Measurements from ENCODE around the gene SEMA6A.
"Not testable (repeated sequence)": the region's sequence is repeated elsewhere in the genome, so short reads cannot be mapped to it uniquely, and the experiment has no call there.

Gene SEMA6A

DNA sequence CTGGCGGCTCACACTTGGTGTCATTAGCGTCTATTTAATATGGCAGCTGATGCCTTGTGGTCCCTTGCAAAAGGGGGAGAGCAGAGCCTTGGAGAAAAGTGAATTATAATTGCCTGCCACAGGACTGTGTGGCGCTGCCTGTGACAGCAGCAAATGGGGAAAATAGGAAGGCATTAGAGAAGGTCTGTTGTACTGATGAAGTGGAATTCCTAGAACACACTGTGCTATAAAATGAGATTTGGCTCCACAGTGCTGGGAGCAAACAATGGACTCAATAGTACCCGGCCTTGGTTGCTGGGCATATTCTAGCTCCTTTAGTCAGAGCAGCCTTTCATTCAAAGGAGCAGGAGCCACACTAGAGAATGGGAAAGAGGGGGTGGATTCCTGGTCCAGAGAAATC lies 21.3 kb downstream of the SEMA6A start:
- DNase-seq (ENCODE audit: low read depth in 2 of 2): no peak

DNA sequence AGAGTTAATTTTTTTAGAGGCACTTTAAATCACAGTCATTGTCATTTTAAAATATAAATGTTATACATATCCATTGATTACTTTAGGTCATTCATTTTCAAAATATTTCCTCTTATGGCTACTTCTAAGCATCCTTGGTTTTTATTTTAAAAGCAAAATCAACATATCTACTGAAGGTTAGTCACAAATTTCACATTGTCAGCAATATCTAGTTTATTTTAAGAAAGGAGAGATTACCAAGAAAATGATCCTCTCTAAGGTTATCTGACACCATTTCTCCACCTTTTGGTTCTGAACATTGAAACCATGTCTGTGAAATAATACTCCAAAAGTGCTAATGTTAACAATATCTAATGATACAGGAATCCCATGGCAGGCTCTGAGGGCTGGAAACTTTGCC lies 24.5 kb downstream of the SEMA6A start:
- no peak for DNase-seq (ENCODE audit: low read depth in 2 of 2)

DNA sequence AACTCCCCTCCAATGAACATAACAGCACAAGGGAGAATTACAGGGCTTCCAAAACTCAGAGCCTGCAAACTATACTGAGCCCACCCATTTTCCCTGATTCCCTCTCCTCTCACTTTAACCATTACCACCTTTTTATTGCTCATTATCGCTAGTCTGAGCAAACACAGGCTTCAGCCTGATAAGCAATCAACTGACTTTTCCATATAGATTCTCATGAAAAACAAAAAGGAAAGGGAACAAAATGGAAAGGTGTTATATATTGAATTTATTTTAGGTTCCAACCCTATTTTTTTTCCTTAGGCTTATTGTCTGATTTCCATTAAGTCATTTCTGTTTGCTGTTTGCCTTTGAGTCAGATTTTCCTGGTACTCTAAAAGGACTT lies 27.9 kb downstream of the SEMA6A start:
- no peak for DNase-seq (ENCODE audit: low read depth in 2 of 2)

DNA sequence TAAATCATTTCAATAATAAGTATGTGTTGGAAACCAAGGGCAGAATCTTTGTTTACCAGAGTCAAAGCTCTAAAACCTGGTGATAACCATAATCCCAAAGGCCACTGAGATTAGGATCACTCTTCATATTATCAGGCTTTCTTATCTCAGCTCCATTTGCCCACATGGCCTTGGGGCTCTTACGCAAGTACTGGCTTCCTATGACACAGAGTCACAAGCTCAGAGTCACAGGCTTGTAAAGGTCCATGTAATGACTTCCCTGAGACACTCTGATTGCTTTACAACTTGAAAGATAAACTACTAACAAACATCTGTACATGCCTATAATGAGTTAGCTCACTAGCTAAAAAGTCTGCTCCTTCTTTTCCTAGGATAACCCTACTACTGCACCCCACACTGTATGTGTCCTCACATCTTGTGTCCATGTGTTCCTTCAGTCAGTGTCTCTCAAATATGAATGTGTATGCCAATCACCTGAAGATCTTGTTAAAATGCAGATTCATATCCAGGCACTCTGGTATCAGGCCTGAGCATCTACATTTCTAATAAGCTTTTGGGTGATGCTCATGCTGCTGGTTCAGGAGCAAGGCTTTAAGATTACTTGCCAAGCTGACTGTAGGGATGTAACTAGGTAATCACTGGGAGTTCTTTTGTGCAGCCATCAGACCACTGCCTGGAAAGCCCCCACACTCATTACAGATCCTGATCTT lies 28.4 kb downstream of the SEMA6A start:
- no peak for DNase-seq (ENCODE audit: low read depth in 2 of 2)

DNA sequence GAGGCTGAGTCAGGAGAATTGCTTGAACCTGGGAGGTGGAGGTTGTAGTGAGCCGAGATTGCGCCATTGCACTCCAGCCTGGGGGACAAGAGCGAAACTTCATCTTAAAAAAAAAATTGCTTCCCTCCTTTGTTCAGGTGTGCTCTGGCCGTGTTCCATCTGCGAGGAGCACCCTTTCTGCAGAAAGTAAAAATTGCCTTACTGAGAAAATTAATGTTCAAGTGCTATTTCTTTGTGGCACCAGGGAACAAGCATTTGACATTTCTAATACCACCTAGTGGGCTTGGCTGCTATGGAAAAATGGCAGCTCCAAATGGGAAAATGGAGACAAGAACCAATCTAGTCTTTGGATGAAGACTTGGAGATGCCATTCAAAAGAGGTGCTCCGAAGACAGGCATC lies 29.2 kb downstream of the SEMA6A start:
- DNase-seq (ENCODE audit: low read depth in 2 of 2): not testable (repeated sequence)

DNA sequence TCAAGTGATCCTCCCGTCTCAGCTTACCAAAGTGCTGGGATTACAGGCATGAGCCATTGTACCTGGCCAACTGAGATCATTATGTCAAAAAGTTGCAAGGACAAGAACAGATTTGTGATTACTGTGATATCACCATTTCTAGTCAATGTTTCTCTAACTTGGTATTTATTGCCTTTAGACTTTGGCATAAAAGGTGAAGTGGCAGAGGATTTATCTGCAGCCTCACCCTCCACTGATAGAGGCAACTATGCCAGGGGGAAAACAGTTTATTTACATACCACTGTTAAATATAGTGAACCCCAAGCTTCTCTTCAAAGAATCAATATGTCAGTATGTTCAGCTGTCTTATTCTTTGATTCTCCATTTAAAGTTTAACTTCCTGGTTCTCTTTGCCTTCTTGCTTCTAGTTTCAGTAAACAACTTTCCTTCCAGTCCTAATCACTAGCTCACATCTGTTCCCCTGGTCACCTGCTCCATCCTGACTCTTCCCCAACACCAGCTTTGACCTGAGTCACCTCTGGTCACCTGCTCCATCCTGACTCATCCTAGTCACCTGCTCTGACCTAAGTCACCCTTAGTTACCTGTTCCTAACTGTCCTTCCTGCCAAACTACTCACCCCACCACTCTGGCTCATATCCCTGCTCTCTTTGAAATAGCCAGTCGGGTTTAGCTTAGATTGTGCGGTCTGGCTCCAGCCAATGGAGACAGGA lies 29.9 kb downstream of the SEMA6A start:
- no peak for DNase-seq (ENCODE audit: low read depth in 2 of 2)

DNA sequence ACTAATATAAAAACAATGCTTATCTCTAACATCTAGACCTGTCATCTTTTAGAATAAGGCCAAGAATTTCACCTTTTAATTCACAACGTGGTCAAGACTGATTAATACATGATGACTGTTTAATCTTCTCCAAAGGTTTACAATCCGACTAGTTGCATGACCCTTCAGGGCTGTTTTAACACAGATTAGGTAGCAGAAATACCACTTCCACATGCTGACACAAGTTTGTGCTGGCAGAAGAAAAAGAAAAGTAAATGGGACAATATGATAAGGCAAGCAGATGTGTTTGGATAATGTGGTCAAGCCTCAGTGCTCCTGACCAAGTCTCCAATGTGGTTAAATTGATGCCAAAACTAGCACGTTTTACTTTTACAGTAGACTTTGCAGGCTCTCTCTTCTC lies 31.1 kb downstream of the SEMA6A start:
- DNase-seq (ENCODE audit: low read depth in 2 of 2): no peak

DNA sequence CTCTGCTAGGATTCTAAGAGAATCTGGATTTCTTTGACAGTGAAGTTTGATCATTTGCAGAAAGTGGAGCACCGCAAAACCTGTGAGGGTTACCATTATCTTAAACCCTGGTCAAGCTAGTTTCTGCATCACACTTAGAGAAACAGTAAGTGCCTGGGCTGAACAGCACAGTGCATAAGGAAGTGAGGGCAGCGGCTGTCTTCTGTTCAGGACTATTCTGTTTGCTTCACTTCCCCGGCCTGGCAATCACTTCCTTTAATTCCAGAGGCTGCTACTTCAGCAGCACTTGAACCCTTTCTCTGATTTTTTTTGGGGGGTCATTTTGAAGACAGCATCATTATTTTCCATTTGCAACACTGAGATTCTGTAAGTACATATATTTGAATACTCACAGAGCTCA lies 32.0 kb downstream of the SEMA6A start:
- no peak for DNase-seq (ENCODE audit: low read depth in 2 of 2)

DNA sequence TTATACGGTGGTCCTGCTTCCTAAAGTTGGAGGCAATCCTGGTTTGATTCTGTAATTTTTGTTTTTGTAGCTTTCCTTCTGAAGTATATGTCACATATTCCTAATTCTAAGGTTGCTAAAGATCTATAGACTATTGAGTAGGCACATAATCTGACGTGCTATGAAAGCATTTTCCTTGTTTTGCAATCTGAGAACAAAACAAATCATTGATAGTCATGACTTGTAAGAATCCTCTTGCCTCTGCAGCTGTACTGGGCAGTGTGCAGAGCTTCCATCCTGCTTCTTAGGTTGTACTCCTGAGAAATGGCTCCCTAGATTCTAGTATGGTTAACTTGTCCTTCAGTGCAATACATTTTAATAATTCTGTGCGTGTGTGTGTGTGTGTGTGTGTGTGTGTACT lies 35.4 kb downstream of the SEMA6A start:
- DNase-seq (ENCODE audit: low read depth in 2 of 2): no peak

DNA sequence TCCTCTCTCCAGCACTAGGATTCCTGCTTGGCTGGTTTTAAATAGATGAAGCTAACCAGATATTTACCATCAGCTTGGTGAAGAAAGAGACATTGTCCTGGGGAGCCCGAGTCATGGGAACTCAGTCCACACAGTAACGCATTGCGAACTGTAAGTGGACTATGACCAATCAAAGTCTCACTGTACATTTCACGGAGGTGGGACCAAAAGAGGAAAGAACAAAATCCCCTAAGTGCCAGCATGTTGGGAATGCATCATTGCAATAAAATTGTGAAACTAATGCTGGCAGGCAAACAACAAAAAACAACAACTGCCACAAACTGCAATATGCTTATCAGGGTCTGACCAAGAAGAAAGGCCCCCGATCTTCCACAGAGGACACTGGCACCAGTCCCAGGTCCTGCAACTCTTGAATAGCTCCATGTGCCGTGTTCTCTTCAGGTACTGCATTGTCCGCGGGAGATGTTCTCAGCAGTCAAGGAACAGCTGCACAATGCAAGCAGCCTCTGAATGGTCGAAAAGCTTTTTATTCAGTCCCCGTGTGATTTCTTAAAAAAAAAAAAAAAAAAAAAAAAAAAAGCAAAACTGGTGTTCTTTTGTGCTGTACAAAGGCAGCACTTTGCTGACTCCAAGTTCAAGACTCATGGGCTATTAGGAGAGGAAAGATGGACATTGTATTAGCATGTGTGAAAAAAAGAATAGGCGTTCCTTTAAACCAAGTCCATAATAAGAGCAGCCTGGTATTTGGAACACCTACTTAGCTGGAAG lies 38.1 kb downstream of the SEMA6A start:
- no peak for DNase-seq (ENCODE audit: low read depth in 2 of 2)

DNA sequence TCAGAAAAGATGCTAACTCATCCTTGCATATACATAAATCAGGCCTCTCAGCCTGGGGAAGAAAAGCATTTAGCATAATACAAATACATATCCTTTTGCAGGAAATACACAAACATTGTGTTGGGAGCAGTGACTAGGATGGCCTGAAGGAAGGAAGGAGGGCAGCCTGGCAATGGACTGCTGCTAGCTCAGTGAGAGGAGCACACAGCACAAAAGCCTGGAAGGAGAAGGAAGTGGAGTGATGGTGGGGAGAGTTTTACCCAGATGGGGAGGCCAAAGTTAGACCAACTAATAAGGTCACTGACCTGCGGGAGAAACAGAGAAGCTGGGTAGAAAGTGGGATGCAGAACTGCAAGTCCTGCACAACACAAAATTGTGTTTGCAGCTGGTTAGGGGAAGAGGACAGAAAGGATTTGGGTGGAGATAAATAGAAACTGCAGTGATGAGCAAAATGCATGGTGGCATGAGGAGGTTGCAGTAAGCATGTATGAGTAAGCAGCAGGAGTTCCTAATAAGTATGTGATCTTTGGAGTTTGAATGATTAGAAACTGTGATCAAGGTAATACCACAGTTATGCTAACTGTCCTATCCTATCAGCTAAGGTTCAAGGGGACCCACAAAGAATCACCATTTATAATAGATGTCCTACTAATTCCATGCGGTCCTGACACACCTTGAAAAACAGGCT lies 39.5 kb downstream of the SEMA6A start:
- no peak for DNase-seq (ENCODE audit: low read depth in 2 of 2)

DNA sequence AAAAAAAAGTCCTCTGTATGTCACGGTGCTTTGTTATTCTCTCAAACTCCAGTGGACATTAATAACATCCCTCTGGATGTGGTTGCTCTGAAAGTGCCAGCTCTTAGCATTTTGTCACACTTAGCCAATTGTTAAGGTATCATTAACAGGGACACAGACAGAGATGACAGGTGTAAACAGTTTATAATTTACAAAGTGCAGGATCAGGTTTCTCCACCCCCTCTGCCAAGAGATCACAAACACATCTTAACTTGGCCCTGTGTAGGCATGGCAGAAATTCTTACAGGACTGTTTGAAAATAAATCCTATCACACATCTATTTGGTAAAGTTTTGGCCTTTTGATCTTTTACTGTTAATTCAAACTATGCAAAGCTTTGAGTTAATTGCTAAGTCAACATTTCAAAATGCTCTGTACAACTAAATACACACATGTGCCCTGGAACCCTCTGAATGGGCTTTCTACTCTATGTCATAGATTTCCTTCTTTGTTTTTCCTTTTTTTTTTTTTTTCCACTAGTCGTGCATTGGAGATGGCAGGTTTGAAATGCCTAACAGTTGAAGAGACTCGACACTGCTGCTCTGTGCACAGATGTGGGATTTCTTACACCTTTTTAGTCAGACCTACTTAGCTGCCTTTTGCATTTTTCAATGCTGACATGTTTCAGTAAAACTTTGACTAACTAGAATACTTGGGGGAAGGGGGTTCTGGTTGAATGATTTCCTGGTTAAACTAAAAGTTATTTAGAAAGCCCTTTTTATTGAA lies 41.7 kb downstream of the SEMA6A start:
- DNase-seq (ENCODE audit: low read depth in 2 of 2): no peak

DNA sequence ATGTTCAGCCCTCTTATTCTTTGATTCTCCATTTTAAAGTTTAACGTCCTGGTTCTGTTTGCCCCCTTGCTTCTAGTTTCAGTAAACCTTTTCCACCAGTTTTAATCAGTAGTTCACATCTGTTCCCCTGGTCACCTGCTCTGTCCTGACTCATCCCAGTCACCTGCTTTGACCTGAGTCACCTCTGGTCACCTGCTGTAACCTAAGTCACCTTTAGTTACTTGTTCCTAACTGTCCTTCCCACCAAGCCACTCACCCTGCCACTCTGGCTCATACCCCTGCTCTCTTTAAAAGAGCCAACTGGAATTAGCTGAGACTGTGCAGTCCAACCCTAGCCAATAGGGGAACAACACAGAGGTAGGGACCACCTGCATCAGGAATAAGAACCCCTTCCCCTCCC lies 43.0 kb downstream of the SEMA6A start:
- no peak for DNase-seq (ENCODE audit: low read depth in 2 of 2)

DNA sequence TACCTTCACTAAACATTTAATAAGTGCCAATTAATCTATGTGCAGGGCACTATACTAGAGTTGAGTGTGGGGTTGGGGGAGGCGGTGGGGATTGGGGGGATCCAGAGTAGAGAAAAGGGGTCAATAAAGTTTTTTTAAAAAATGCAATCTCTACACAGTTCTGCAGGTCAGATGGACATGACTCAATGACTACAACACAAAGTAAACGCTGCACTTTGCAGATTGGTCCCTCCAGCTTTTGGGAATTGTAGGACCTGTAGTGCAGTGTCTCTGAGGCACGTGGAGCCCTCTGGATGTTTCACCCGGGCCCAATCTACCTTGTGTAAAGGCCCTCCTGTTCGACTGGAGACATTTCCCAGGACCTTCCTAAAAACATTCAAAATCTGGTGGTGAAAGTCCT lies 43.5 kb downstream of the SEMA6A start:
- DNase-seq (ENCODE audit: low read depth in 2 of 2): no peak

DNA sequence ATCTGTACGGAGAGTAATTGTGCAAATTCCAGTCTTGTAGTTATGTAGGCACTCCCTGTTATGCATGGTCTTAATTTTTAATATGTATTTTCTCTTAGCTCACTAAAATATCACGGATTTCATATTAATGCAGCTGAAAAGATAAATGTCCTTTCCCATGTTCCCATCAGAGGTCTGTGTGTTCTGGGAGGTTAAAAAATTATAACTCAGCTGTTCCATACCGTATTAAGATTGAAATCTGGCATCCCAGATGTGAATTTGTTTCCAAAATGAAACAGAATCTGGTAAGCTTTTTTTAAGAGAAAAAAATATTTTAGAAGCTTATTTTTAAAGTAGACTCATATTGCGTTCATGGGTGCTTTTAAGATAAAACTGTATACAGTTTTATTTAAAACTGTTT lies 44.3 kb downstream of the SEMA6A start:
- no peak for DNase-seq (ENCODE audit: low read depth in 2 of 2)

DNA sequence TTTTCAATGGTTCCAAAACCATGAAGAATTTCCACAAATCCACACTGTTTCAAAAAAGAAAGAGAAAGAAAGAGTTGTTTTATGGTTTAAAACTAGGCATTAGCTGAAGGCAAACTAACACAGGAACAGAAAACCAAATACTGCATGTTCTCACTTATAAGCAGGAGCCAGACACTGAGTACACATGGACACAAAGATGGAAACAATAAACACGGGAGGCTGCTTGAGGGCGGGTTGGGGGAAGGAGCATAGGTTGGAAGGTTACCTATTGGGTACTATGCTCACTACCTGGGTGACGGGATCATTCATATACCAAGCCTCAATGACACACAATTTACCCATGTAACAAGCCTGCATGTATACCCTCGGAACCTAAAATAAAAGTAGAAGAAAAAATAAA lies 45.0 kb downstream of the SEMA6A start:
- DNase-seq (ENCODE audit: low read depth in 2 of 2): no peak

DNA sequence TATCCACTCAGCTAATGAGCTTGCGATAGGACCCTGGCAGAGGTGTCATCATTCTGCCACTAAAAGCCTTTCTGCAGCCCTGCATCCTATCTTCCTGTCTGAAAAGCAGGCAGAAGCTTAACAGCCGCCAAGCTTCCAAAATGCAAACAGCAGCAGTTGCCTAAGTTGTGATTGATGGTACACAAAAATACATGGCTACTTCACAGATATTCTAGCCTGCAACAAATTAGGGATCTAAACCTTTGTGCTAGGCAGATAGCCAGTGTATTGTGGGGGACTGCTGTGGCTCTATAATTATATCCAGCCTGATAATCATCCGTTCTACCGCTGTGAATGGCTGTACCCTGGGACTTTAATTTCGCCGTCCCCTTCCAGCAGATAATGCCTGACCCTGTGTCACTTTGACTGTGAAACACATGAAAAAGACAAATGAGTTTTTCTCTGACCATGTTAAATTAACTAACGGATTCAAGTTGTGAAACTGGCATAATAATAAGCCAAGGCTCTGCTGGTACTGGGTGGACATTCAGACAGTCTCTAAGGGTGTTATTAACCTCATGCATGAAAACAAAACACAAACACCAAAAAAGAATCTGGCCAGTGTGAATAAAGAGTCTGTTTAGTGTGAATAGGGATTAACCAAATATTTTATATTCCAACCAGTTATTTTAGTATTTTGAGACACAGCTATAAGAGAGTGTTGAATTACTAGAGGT lies 45.9 kb downstream of the SEMA6A start:
- DNase-seq (ENCODE audit: low read depth in 2 of 2): no peak

DNA sequence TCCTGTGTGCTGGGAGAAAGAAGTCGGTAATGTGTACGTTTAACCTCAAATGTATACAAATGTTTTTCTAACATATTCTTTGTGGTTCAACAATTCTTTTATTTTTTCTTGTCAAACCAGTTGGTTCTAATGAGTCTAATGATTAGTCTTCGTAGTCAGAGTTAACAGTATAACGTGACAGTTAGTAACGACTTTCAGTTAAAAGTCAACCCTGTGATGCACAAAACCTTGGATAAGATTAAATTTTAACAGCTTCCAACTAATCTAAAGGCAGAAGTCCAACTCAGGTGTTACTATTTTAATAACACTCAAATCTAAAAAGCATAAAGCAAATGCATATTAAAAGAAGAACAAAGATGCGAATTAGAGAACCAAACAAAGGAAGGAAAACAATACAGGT lies 47.0 kb downstream of the SEMA6A start:
- DNase-seq (ENCODE audit: low read depth in 2 of 2): no peak

DNA sequence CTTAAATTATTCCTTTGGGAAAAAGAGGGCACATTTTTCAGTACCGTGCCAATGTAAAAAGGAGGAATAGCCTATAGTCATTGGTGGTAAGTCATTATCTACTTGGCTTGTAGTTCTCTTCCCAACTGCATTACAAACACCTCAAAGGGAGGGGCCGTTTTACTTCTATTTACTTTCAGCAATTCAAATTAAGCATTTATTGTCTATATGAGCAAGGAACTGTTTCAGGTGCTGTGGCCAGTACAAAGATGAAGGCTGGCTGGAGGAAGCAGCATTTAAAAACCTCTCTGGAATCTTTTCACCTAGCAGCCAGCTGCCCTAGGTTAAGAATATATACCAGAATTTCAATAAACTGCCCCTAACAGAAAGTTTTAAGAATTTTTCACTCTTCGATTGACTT lies 48.9 kb downstream of the SEMA6A start:
- no peak for DNase-seq (ENCODE audit: low read depth in 2 of 2)

DNA sequence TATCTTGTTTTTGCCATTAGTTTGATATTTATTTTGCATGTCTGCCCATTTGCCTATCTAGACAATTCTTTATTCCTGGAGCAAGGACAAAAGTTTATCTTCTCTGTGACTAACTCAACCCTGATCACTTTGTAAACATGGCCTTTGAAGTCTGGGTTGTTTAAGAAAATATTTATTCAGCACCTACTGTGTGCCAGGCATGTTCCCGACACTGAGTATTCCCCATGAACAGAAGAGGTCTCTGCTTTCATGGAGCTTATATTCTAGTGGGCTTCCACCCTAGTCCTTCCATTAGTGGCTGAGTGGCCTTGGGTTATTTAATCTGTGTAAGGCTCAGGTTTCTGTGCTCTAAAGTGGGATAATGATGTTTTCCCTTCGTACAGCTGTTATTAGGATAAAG lies 49.7 kb downstream of the SEMA6A start:
- DNase-seq (ENCODE audit: low read depth in 2 of 2): no peak

All from stimulated activated CD8-positive, alpha-beta memory T cell treated with anti-CD3 and anti-CD28 coated beads, Interleukin-2, amount 100 ng/mL, for 1 hour (primary cell).